Measurements from ENCODE around the gene RTN4RL1. TPM values are rescaled to one million over a fixed set of nuclear protein-coding genes. Genes with fewer than 3 reads are reported as not detected.

RTN4RL1 gene
- total and polyA plus RNA-seq, 9 of the 15 experiments (the other 6 are each of a cell fraction or from before 2014, with no cell fraction given): 0.04 to 0.06 (median 0.04) TPM; not detected in 5

GRCh38 chr17:2041561-2042389 is 16.6 kb upstream of the RTN4RL1 start, which contains the start of gene OVCA2 (continued):
- TF ChIP-seq E2F4 (CRISPR knock-in tag; IDR thresholded peaks at IDR 0.05; ENCODE audit: low read depth): no peak
- no peak for TF ChIP-seq SP2 (IDR thresholded peaks at IDR 0.05; ENCODE audit: extremely low read depth, low read depth, low read length, poor library complexity, severe bottlenecking)
- no peak for TF ChIP-seq ZNF586 (CRISPR knock-in tag; conservative IDR thresholded peaks at IDR 0.05)
- no peak for TF ChIP-seq PBX2 (CRISPR knock-in tag; IDR thresholded peaks at IDR 0.05; ENCODE audit: low read depth)
- no peak for TF ChIP-seq PBX2 (tag; conservative IDR thresholded peaks at IDR 0.05; ENCODE audit: low read depth)
- no peak for TF ChIP-seq ATF1 (CRISPR knock-in tag; IDR thresholded peaks at IDR 0.05)
- peak; percentile 83 for TF ChIP-seq ATF1 (tag; IDR thresholded peaks at IDR 0.05)
- no peak for TF ChIP-seq ZNF449 (CRISPR knock-in tag; IDR thresholded peaks at IDR 0.05)
- TF ChIP-seq CHD7 (IDR thresholded peaks at IDR 0.05; ENCODE audit: low read depth, low read length): no peak
- peak; percentile 24; the same call in 1 of the 2 replicates for TF ChIP-seq E2F3 (CRISPR knock-in tag; IDR thresholded peaks at IDR 0.05)
